NT2/D1 (cell line): Measurements from ENCODE around the gene ZNF513.
"Not testable (repeated sequence)": the region's sequence is repeated elsewhere in the genome, so short reads cannot be mapped to it uniquely, and the experiment has no call there.

Experiments
- DNase-seq: peaks from one replicate; pipeline ENCODE4 v3.0.0-alpha.2; 2011; ENCODE audit warnings: low read depth, low spot score
- H3K27me3 ChIP-seq: 2 replicates; pipeline ENCODE4 v1.6.0; 2011; ENCODE audit warnings: mild to moderate bottlenecking; ENCODE audit not compliant: insufficient read length, insufficient read depth
- H3K36me3 ChIP-seq: 2 replicates; pipeline ENCODE4 v1.6.1; 2011; ENCODE audit warnings: mild to moderate bottlenecking, low read length, mixed read lengths; ENCODE audit not compliant: insufficient read depth, insufficient read length
- H3K4me1 ChIP-seq: 2 replicates; pipeline ENCODE4 v1.5.1; 2011; ENCODE audit not compliant: insufficient read depth, insufficient read length
- H3K4me3 ChIP-seq: 2 replicates; pipeline ENCODE4 v1.5.1; 2011; ENCODE audit warnings: low read depth; ENCODE audit not compliant: insufficient read length
- H3K9ac ChIP-seq: 2 replicates; pipeline ENCODE4 v1.6.0; 2011; ENCODE audit warnings: low read depth; ENCODE audit not compliant: insufficient read length
- H3K9me3 ChIP-seq: 2 replicates; pipeline ENCODE4 v1.5.1; 2011; ENCODE audit warnings: mild to moderate bottlenecking, low read length; ENCODE audit not compliant: insufficient read depth
- SUZ12 ChIP-seq: IDR thresholded peaks from 2 replicates; pipeline ENCODE4 v1.6.1; 2011; ENCODE audit not compliant: insufficient read length, insufficient read depth; ENCODE audit errors: extremely low read depth
- YY1 ChIP-seq: IDR thresholded peaks from 2 replicates; pipeline ENCODE4 v1.6.1; 2011; ENCODE audit not compliant: insufficient read length, insufficient read depth
- ZNF274 ChIP-seq: IDR thresholded peaks from 2 replicates; pipeline ENCODE4 v1.6.1; 2011; ENCODE audit warnings: mild to moderate bottlenecking, low read depth, low read length

Gene ZNF513, protein sequence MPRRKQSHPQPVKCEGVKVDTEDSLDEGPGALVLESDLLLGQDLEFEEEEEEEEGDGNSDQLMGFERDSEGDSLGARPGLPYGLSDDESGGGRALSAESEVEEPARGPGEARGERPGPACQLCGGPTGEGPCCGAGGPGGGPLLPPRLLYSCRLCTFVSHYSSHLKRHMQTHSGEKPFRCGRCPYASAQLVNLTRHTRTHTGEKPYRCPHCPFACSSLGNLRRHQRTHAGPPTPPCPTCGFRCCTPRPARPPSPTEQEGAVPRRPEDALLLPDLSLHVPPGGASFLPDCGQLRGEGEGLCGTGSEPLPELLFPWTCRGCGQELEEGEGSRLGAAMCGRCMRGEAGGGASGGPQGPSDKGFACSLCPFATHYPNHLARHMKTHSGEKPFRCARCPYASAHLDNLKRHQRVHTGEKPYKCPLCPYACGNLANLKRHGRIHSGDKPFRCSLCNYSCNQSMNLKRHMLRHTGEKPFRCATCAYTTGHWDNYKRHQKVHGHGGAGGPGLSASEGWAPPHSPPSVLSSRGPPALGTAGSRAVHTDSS

DNA sequence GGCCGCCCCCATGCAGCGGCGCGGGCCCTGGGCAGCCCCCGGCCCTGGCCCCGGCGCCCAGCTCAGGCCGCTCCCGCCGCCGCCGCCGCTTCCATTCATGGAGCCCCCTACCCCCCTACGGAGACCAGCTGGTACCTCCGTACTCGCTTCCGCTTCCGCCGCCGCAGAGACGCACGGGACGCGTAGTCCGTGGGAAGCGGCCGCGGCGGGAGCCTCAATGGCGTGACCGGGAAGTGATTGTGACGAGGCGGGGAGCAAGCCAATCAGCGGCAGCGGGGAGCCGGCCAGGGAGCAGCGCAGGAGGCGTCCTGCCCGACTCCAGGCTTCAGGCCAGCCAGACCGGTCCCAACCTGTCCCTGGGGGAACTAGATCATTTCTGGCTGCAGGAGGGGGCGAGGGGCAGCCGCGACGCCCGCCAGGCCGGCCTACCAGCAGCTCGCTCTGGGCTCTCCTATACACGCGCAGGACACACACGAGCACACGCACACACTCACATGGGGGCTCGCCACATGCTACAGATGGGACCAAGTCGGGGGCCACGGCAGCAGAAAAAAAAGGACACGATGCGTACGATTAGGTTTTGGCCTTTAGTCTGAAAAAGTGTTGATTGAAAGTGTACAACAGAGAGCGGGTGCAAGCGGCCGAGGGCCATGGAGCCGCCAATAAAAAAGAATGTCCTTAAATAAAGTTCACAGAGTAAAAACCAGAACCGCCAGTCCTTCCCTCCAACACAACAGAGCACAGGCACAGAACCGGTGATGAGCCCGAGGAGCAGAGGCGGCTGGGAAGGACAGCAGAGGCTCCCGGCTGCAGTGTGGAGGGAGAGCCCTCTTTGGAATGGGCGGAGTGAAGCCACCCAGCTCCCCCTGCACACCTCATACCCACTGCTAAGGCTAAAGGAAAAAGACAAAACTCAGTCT, at the start of gene ZNF513:
ZNF513 (minus strand) TSS at position 109 of the 920 bp plus-strand sequence. CDS start 208 bp downstream, outside the sequence.
- Histone ChIP-seq H3K36me3 (peaks cover 77% of the 10 kb centered on the region), H3K9ac (peak within 1 kb of the TSS; percentile 95), H3K27me3 (no peaks in the 10 kb centered on the region), H3K4me3 (peak within 1 kb of the TSS; percentile 84), H3K4me1 (no peaks in the 10 kb centered on the region), H3K9me3 (no peaks in the 10 kb centered on the region)
- no peak for TF ChIP-seq SUZ12
- TF ChIP-seq YY1: no peak
- no peak for TF ChIP-seq ZNF274
- DNase-seq: peak; percentile 94

DNA sequence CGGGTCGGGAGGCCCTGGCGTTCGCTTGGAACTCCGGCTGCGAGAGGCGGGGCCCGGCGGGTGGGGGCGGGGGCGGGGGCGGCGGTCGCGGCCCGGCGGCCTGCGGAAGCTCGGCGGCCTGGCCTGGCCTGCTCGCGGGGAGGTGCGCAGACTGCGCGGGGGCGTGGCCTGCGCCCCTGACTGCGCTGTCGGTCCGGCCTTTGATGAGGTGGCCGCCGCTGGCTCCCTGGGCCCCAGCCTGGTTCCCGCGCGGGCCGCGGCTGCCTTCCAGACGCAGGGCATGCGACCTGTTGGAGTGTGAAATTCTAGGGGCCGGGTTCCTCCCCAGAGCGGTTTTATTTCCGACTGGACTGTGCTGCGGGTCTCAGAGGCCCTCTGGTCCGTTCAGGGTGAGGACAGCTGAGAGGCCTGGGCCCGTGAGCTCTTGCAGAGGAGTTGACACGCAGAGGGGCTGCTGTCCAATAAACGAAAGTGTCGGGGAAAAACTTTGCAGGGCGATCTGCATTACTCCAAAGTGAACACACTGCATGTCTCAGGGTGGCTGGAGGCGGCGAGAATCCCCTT, 48.5 kb upstream of the ZNF513 start:
- DNase-seq: peak; percentile 69
- TF ChIP-seq ZNF274 (no peak), SUZ12 (no peak), YY1 (no peak)
- H3K4me3 ChIP-seq: peak overlapping the region; percentile 79

DNA sequence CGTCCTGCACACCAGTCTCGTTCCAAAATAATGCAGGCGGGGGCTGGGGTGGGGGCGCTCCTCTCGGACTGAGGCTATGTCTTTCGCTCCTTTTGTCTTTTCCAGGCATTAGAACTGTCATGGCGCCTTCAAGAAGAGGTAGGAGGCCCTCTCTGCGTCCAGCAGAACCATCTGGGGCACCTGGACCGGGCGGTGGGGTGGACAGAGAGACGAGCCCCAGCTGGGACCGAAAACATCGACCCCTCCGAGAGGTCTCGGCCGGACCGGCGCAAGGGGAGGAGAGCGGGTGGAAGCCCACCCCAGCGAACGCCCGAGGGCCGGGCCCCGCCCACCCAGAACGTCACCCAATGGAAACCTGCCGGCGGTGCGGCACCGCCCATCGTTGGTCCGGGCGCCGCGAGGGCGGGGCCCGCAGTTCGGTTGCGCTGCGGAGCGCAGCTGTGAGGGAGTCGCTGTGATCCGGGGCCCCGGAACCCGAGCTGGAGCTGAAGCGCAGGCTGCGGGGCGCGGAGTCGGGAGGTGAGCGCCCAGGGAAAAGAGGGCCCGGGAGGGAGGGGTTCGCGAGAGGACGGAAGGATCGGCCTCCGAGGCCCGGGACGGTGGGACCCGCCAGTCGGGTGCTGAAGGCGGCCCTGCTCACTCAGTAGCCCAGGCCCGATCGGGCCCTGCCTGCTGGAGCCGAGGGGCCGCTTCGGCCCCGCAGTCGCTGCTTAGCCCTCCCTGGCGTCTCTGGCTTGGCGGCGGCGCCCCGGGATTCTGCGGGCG, 47.9 kb upstream of the ZNF513 start, which contains the start of gene NRBP1:
NRBP1 (plus strand) TSS at position 419 of the 765 bp plus-strand sequence. CDS start 4,643 bp downstream, outside the sequence.
- peaks cover 2% of the 10 kb centered on the region for H3K4me1 ChIP-seq
- peak; percentile 88 for DNase-seq
- H3K9ac ChIP-seq: peak within 1 kb of the TSS; percentile 95
- peak within 1 kb of the TSS; percentile 79 for H3K4me3 ChIP-seq
- TF ChIP-seq ZNF274: no peak
- TF ChIP-seq YY1: no peak
- no peak for TF ChIP-seq SUZ12
- peaks cover 4% of the 10 kb centered on the region for H3K36me3 ChIP-seq
- H3K9me3 ChIP-seq: no peaks in the 10 kb centered on the region
- H3K27me3 ChIP-seq: no peaks in the 10 kb centered on the region

More for the DNA sequence above, 48.5 kb upstream of the ZNF513 start:
- no peaks in the 10 kb centered on the region for H3K27me3 ChIP-seq
- H3K4me1 ChIP-seq: peaks cover 2% of the 10 kb centered on the region
- no peaks in the 10 kb centered on the region for H3K9me3 ChIP-seq
- peaks cover 11% of the 10 kb centered on the region for H3K36me3 ChIP-seq
- peak overlapping the region; percentile 95 for H3K9ac ChIP-seq

DNA sequence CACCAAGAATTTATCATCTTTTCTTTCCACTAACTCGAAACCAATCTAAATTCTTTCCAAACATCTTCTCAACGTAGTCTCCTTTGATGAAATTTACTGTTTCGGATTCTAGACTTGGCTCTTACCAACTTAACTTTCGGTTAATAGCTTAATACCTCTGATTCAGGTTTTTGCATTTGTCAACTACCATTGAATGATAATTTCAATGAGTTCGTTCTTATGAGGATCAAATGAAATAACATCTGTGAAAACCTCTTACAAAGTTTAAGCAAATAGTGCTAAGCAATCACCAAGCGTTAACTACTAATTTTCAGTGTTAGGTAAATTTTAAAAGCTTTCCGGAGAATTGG, 47.3 kb upstream of the ZNF513 start:
- peak overlapping the region; percentile 79 for H3K4me3 ChIP-seq

DNA sequence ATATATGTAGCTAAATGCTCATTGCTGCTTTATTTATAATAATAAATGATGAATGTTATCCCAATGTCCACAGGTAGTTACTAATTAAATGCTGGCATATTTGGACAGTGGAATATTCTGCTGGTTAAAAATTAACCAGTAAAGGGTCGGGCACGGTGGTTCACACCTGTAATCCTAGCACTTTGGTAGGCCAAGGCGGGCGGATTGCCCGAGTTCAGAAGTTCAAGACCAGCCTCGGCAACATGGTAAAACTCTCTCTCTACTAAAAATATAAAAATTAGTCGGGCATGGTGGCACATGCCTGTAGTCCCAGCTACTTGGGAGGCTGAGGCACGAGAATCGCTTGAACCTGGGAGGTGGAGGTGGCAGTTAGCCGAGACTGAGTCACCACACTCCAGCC, 44.5 kb upstream of the ZNF513 start:
- H3K36me3 ChIP-seq, H3K4me1 ChIP-seq, H3K27me3 ChIP-seq, H3K9me3 ChIP-seq, DNase-seq, H3K9ac ChIP-seq, H3K4me3 ChIP-seq: not testable (repeated sequence)

More for the DNA sequence above, 47.3 kb upstream of the ZNF513 start:
- Histone ChIP-seq H3K4me1 (peaks cover 2% of the 10 kb centered on the region), H3K36me3 (no peaks in the 10 kb centered on the region), H3K9me3 (no peaks in the 10 kb centered on the region), H3K27me3 (no peaks in the 10 kb centered on the region), H3K9ac (peak overlapping the region; percentile 95)
- TF ChIP-seq ZNF274 (no peak), SUZ12 (no peak), YY1 (no peak)
- DNase-seq: no peak

DNA sequence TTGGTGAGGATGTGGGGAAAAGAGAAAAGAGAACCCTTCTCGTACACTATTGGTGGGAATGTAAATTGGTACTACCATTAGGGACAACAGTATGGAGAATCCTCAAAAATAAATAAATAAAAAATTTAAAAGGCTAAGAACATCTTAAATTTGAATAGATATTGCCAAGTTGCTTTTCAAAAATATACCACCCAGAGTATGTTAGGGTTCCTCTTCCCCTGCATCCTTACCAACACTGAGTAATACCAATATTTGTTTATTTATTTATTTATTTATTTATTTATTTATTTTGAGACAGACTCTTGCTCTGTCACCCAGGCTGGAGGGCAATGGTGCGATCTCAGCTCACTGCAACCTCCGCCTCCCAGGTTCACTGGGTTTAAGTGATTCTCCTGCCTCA, 42.4 kb upstream of the ZNF513 start:
- no peak overlapping the region for H3K9ac ChIP-seq
- DNase-seq: no peak
- H3K4me1 ChIP-seq: no peaks in the 10 kb centered on the region
- H3K9me3 ChIP-seq: no peaks in the 10 kb centered on the region
- H3K4me3 ChIP-seq: no peak overlapping the region
- TF ChIP-seq SUZ12 (no peak), YY1 (no peak), ZNF274 (no peak)
- no peaks in the 10 kb centered on the region for H3K36me3 ChIP-seq
- no peaks in the 10 kb centered on the region for H3K27me3 ChIP-seq
